Lung (tissue), 12 donors: ENCODE data around the gene CHP2. TPM values are rescaled to one million over a fixed set of nuclear protein-coding genes. Genes with fewer than 3 reads are reported as not detected.
A peak's percentile ranks its signal among the peaks of the same experiment; 100 is the strongest.
"Not testable (repeated sequence)": the region's sequence is repeated elsewhere in the genome, so short reads cannot be mapped to it uniquely, and the experiment has no call there.

Experiments
- ATAC-seq: fragments of 200-7000 bp; cut with Tn5 transposase; one replicate; pipeline ENCODE4 v1.9.1; 2020; ENCODE audit warnings: moderate number of reproducible peaks; ENCODE audit not compliant: insufficient read depth, low FRiP score
- DNase-seq, 3 donors: peaks; one replicate each; pipeline ENCODE4 v3.0.0-alpha.2; 2013 to 2017
- H3K27ac ChIP-seq, 2 donors: one replicate each; pipeline ENCODE4 v1.5.1; 2013; ENCODE audit warnings: mild to moderate bottlenecking in 2 of 2, moderate library complexity in 2 of 2, control low read depth in 1 of 2, inconsistent platforms in 1 of 2, low read depth in 1 of 2, low read length in 1 of 2
- H3K27me3 ChIP-seq, 3 donors: one replicate each; pipeline ENCODE4 v1.5.1; 2013; ENCODE audit warnings: low read length in 2 of 3; ENCODE audit not compliant: control insufficient read depth in 3 of 3, insufficient read depth in 3 of 3
- H3K36me3 ChIP-seq, 4 donors: one replicate each; pipeline ENCODE4 v1.5.1; 2013; ENCODE audit warnings: low read length in 4 of 4, mild to moderate bottlenecking in 1 of 4, moderate library complexity in 1 of 4; ENCODE audit not compliant: control insufficient read depth in 4 of 4, insufficient read depth in 4 of 4
- H3K4me1 ChIP-seq, 5 donors: one replicate each; pipeline ENCODE4 v1.5.1; 2013; ENCODE audit warnings: low read length in 5 of 5, mild to moderate bottlenecking in 2 of 5, moderate library complexity in 1 of 5; ENCODE audit not compliant: control insufficient read depth in 5 of 5, insufficient read depth in 5 of 5
- H3K4me3 ChIP-seq: one replicate; pipeline ENCODE4 v1.5.1; 2013; ENCODE audit warnings: mild to moderate bottlenecking, control low read depth, moderate library complexity
- H3K9ac ChIP-seq, 2 donors: one replicate each; pipeline ENCODE4 v1.5.1; 2013; ENCODE audit warnings: low read length in 2 of 2, control low read depth in 1 of 2; ENCODE audit not compliant: insufficient read depth in 1 of 2
- H3K9me3 ChIP-seq, 4 donors: one replicate each; pipeline ENCODE4 v1.5.1; 2013; ENCODE audit warnings: low read length in 3 of 4, mild to moderate bottlenecking in 1 of 4, moderate library complexity in 1 of 4; ENCODE audit not compliant: control insufficient read depth in 4 of 4, insufficient read depth in 3 of 4
- CTCF ChIP-seq: IDR thresholded peaks from 2 replicates; pipeline ENCODE4 v1.5.1; 2012; ENCODE audit warnings: mild to moderate bottlenecking; ENCODE audit errors: control extremely low read depth, extremely low read depth
- WGBS, 2 donors: extraction: QIAGEN DNeasy Blood & Tissue Kit; methylation state at CpG; one replicate each; pipeline ENCODE4 v1.1.7; 2013; 5-methylcytosine and 5-hydroxymethylcytosine counted together
- polyA plus RNA-seq, 2 donors: library from polyadenylated mRNA; stranded (reverse); fragments of 200-250 nt; gene quantifications; one replicate each; pipeline ENCODE4 v1.2.1, GENCODE V29; 2013
- total RNA-seq, 2 donors: library from RNA; depleted of rRNA in 1 of 2; stranded (reverse); fragments of >200 nt in 1 of 2; gene quantifications; one replicate each; pipeline ENCODE4 v1.2.1, GENCODE V29; 2014 to 2021
- donor health status: control.
- donor health status: control.
- donor health status: Bipolar disorder and iron deficiency.
- donor health status: healthy.
- donor health status: DM: yes; HTN: yes; CAD: no.

CHP2 gene
- total and polyA plus RNA-seq, 4 donors = 0.06 to 2.0 (median 0.06) TPM; not detected in 1

- peak overlapping the region in 1 of 2 donors; percentile 25 for H3K9ac ChIP-seq
- no peak for TF ChIP-seq CTCF
- no peaks in the 10 kb centered on the region for H3K36me3 ChIP-seq
- H3K4me1 ChIP-seq = no peaks in the 10 kb centered on the region
- DNase-seq (peak in 2 of 3 donors; percentile 31 to 44), ATAC-seq (no peak)
- H3K27me3 ChIP-seq = peaks cover 0 to 3% (median 0%) of the 10 kb centered on the region in 3 donors
- H3K9me3 ChIP-seq = no peaks in the 10 kb centered on the region
- H3K27ac ChIP-seq = no peak overlapping the region
- no peak overlapping the region for H3K4me3 ChIP-seq
- 77 to 79% methylated on average over 12 of the region's 12 CpGs for WGBS, 2 donors
Measured at GRCh38 chr16:23729503-23730424, 25.1 kb upstream of the CHP2 start.

GRCh38 chr16:23734176-23734893 is 20.5 kb upstream of the CHP2 start:
- ATAC-seq = no peak
- peaks cover 0 to 3% (median 0%) of the 10 kb centered on the region in 3 donors for H3K27me3 ChIP-seq
- H3K9ac ChIP-seq = no peak overlapping the region
- H3K9me3 ChIP-seq = no peaks in the 10 kb centered on the region
- WGBS, 2 donors = 71 to 88% methylated on average over 19 of the region's 19 CpGs
- peak in 2 of 3 donors; percentile 14 to 37 for DNase-seq
- H3K4me1 ChIP-seq = no peaks in the 10 kb centered on the region
- no peak overlapping the region for H3K4me3 ChIP-seq
- no peak overlapping the region for H3K27ac ChIP-seq
- TF ChIP-seq CTCF = no peak
- H3K36me3 ChIP-seq = no peaks in the 10 kb centered on the region

- not testable (repeated sequence) for DNase-seq, H3K9ac ChIP-seq, H3K36me3 ChIP-seq, H3K27me3 ChIP-seq, H3K4me1 ChIP-seq, H3K9me3 ChIP-seq, H3K27ac ChIP-seq, ATAC-seq, H3K4me3 ChIP-seq
- WGBS, 2 donors = 85 to 94% methylated on average over 1 of the region's 1 CpG
Measured at GRCh38 chr16:23737423-23738028, 17.3 kb upstream of the CHP2 start.

- Histone ChIP-seq H3K4me1 (no peaks in the 10 kb centered on the region), H3K4me3 (no peak overlapping the region), H3K9ac (no peak overlapping the region), H3K36me3 (no peaks in the 10 kb centered on the region), H3K27ac (no peak overlapping the region), H3K27me3 (no peaks in the 10 kb centered on the region), H3K9me3 (peaks cover 0 to 2% (median 0%) of the 10 kb centered on the region in 4 donors)
- no peak for DNase-seq
- WGBS, 2 donors = 73 to 76% methylated on average over 1 of the region's 1 CpG
- no peak for ATAC-seq
- TF ChIP-seq CTCF = no peak
Measured at GRCh38 chr16:23739516-23739915, 15.3 kb upstream of the CHP2 start.
